Keratinocyte (primary cell): ENCODE measurements around the gene JAZF1. TPM values are rescaled to one million over a fixed set of nuclear protein-coding genes. Genes with fewer than 3 reads are reported as not detected.

Source experiments
- DNase-seq: peaks from one replicate; pipeline ENCODE4 v3.0.0-alpha.2; 2011; ENCODE audit warnings: low read depth, missing footprints, low spot score
- FAIRE-seq: peaks from 2 replicates; lab custom pipeline; 2011; peaks lifted over from hg19 to GRCh38; lab: Jason Lieb, UNC
- H2AFZ ChIP-seq: 2 replicates; pipeline ENCODE4 v1.6.0; 2012; ENCODE audit warnings: low read length, control low read depth, inconsistent platforms; ENCODE audit not compliant: control insufficient read depth
- H3K27ac ChIP-seq: 2 replicates; pipeline ENCODE4 v1.5.1; 2011; ENCODE audit warnings: low read length; ENCODE audit not compliant: control insufficient read depth, insufficient read depth
- H3K27me3 ChIP-seq: 3 replicates; pipeline ENCODE4 v1.6.0; 2011; ENCODE audit warnings: low read length; ENCODE audit not compliant: control insufficient read depth, insufficient read depth; ENCODE audit errors: extremely low read depth
- H3K36me3 ChIP-seq, 2 experiments: 2 replicates in 1 of 2; 3 replicates in 1 of 2; pipeline ENCODE4 v1.5.1; 2011; ENCODE audit warnings: low read length in 2 of 2, mild to moderate bottlenecking in 1 of 2; ENCODE audit not compliant: control insufficient read depth in 2 of 2, insufficient read depth in 2 of 2; ENCODE audit errors: extremely low read depth in 1 of 2
- H3K4me1 ChIP-seq: 3 replicates; pipeline ENCODE4 v1.5.1; 2011; ENCODE audit warnings: low read length; ENCODE audit not compliant: control insufficient read depth, insufficient read depth; ENCODE audit errors: extremely low read depth
- H3K4me2 ChIP-seq: 3 replicates; pipeline ENCODE4 v1.6.0; 2011; ENCODE audit warnings: low read depth, low read length; ENCODE audit not compliant: control insufficient read depth, insufficient read depth; ENCODE audit errors: extremely low read depth
- H3K4me3 ChIP-seq, 3 experiments: fragments of 200-600 bp in 1 of 3; sonication (generic) in 1 of 3; 2 replicates in 2 of 3; 3 replicates in 1 of 3; pipeline ENCODE4 v1.5.1; 2011 to 2016; ENCODE audit warnings: low read length in 3 of 3, mild to moderate bottlenecking in 3 of 3, control low read depth in 2 of 3, inconsistent platforms in 1 of 3, low read depth in 1 of 3, mixed read lengths in 1 of 3, mixed run types in 1 of 3, moderate library complexity in 1 of 3; ENCODE audit not compliant: control insufficient read depth in 2 of 3, insufficient read depth in 2 of 3; ENCODE audit errors: extremely low read depth in 1 of 3
- H3K79me2 ChIP-seq: 2 replicates; pipeline ENCODE4 v1.6.0; 2012; ENCODE audit warnings: low read length; ENCODE audit not compliant: control insufficient read depth, insufficient read depth
- H3K9ac ChIP-seq: 3 replicates; pipeline ENCODE4 v1.6.0; 2011; ENCODE audit warnings: low read length; ENCODE audit not compliant: control insufficient read depth, insufficient read depth; ENCODE audit errors: extremely low read depth
- H3K9me1 ChIP-seq: 3 replicates; pipeline ENCODE4 v1.6.0; 2011; ENCODE audit warnings: low read length; ENCODE audit not compliant: control insufficient read depth, insufficient read depth; ENCODE audit errors: extremely low read depth
- H3K9me3 ChIP-seq: 2 replicates; pipeline ENCODE4 v1.5.1; 2012; ENCODE audit warnings: low read depth, low read length; ENCODE audit not compliant: control insufficient read depth
- H4K20me1 ChIP-seq: 3 replicates; pipeline ENCODE4 v1.6.0; 2011; ENCODE audit warnings: low read length; ENCODE audit not compliant: control insufficient read depth, insufficient read depth; ENCODE audit errors: extremely low read depth
- CTCF ChIP-seq, 3 experiments: IDR thresholded peaks in 1 of 3; conservative IDR thresholded peaks in 1 of 3; optimal IDR thresholded peaks in 1 of 3; 2 replicates in 2 of 3; 3 replicates in 1 of 3; pipeline versions ENCODE3 to v1.5.1; 2011; ENCODE audit warnings: low read length in 3 of 3, mild to moderate bottlenecking in 3 of 3, moderate library complexity in 2 of 3, control low read depth in 1 of 3, inconsistent platforms in 1 of 3; ENCODE audit not compliant: insufficient read depth in 2 of 3; ENCODE audit errors: extremely low read depth in 1 of 3
- EZH2 ChIP-seq: IDR thresholded peaks from one replicate; pipeline ENCODE4 v1.6.1; 2012; ENCODE audit warnings: inconsistent platforms, mild to moderate bottlenecking, low read length, moderate library complexity
- dilution Hi-C: fragments of 300-500 bp; cut with MboI; formaldehyde crosslinking; loops from one replicate; pipeline ENCODE4 v1.7.0; 2020; ENCODE audit warnings: low sequenced_read_pairs; ENCODE audit not compliant: extremely low pct_ligation_motif_present
- polyA plus RNA-seq, 5 experiments: library from polyadenylated mRNA; depleted of rRNA in 3 of 5; stranded (reverse) in 3 of 5; stranded (forward) in 1 of 5; unstranded in 1 of 5; fragments of >200 nt; gene quantifications; 1 replicate in 1 of 5; 2 replicates in 3 of 5; 3 replicates in 1 of 5; pipeline versions ENCODE4 v1.2.1 to v1.2.3, GENCODE V29; 2011 to 2012; ENCODE audit warnings: missing spikeins in 2 of 5, low read depth in 1 of 5, low replicate concordance in 1 of 5

The JAZF1 gene
- polyA plus RNA-seq, 1 donor (not counting 4 experiments of a cell fraction or from before 2014, with no cell fraction given): 2.5 TPM

- no peaks in the 10 kb centered on the region for H3K36me3 ChIP-seq
- no peak for DNase-seq
- H3K9ac ChIP-seq: no peak overlapping the region
- no peaks in the 10 kb centered on the region for H3K9me3 ChIP-seq
- peaks cover 9% of the 10 kb centered on the region for H3K4me1 ChIP-seq
- H3K79me2 ChIP-seq: no peaks in the 10 kb centered on the region
- dilution Hi-C loops: no loop called here
- H2AFZ ChIP-seq: no peak overlapping the region
- no peaks in the 10 kb centered on the region for H3K9me1 ChIP-seq
- TF ChIP-seq EZH2: no peak
- TF ChIP-seq CTCF (optimal IDR thresholded peaks at IDR 0.05 in 1 of 3, IDR thresholded peaks at IDR 0.05 in 1 of 3, conservative IDR thresholded peaks at IDR 0.05 in 1 of 3; ENCODE audit: extremely low read depth in 1 of 3, insufficient read depth in 2 of 3, low read length in 3 of 3): no peak
- no peaks in the 10 kb centered on the region for H3K27me3 ChIP-seq
- no peaks in the 10 kb centered on the region for H4K20me1 ChIP-seq
- H3K4me2 ChIP-seq: no peak overlapping the region
- H3K4me3 ChIP-seq: no peak overlapping the region
- no peak for FAIRE-seq
- no peak overlapping the region for H3K27ac ChIP-seq
These were observed 268.7 kb downstream of the JAZF1 start for GRCh38 chr7:27911920-27912319.

GRCh38 chr7:27910326-27910725, 270.3 kb downstream of the JAZF1 start:
- dilution Hi-C loops: no loop called here
- no peak for DNase-seq
- no peak overlapping the region for H3K27ac ChIP-seq
- H3K27me3 ChIP-seq: no peaks in the 10 kb centered on the region
- no peaks in the 10 kb centered on the region for H3K79me2 ChIP-seq
- no peak overlapping the region for H3K4me2 ChIP-seq
- H3K9me3 ChIP-seq: no peaks in the 10 kb centered on the region
- no peaks in the 10 kb centered on the region for H4K20me1 ChIP-seq
- H3K36me3 ChIP-seq: no peaks in the 10 kb centered on the region
- no peak for FAIRE-seq
- no peaks in the 10 kb centered on the region for H3K4me1 ChIP-seq
- no peak overlapping the region for H3K4me3 ChIP-seq
- H3K9me1 ChIP-seq: no peaks in the 10 kb centered on the region
- no peak for TF ChIP-seq EZH2
- TF ChIP-seq CTCF (optimal IDR thresholded peaks at IDR 0.05 in 1 of 3, IDR thresholded peaks at IDR 0.05 in 1 of 3, conservative IDR thresholded peaks at IDR 0.05 in 1 of 3; ENCODE audit: extremely low read depth in 1 of 3, insufficient read depth in 2 of 3, low read length in 3 of 3): no peak
- H3K9ac ChIP-seq: no peak overlapping the region
- H2AFZ ChIP-seq: no peak overlapping the region
